ENCODE measurements around the gene PALS1. TPM values are rescaled to one million over a fixed set of nuclear protein-coding genes. Genes with fewer than 3 reads are reported as not detected.
A peak's percentile ranks its signal among the peaks of the same experiment; 100 is the strongest.

PALS1 gene
- total RNA-seq, 1 donor from 2014 or later = 30.1 TPM

GRCh38 chr14:67240168-67240932 lies 885 bp upstream of the PALS1 start:
- Mint-ChIP-seq H3K36me3 (ENCODE audit: insufficient read depth) (no peaks in the 10 kb centered on the region), H3K4me3 (ENCODE audit: low read depth) (peak overlapping the region; percentile 89), H3K9me3 (ENCODE audit: low read depth) (no peaks in the 10 kb centered on the region), H3K27me3 (peaks cover 13% of the 10 kb centered on the region), H3K27ac (peak overlapping the region; percentile 99), H3K4me1 (ENCODE audit: low read depth) (peaks cover 19% of the 10 kb centered on the region)
- TF ChIP-seq CTCF (IDR thresholded peaks at IDR 0.05; ENCODE audit: unreplicated experiment) = no peak
- no peak for DNase-seq (ENCODE audit: low spot score, unreplicated experiment)

GRCh38 chr14:67240978-67241410 lies 241 bp upstream of the PALS1 start:
- no peaks in the 10 kb centered on the region for H3K36me3 Mint-ChIP-seq (ENCODE audit: insufficient read depth)
- DNase-seq (ENCODE audit: low spot score, unreplicated experiment) = peak; percentile 94
- peak overlapping the region; percentile 99 for H3K27ac Mint-ChIP-seq
- peak overlapping the region; percentile 89 for H3K4me3 Mint-ChIP-seq (ENCODE audit: low read depth)
- H3K9me3 Mint-ChIP-seq (ENCODE audit: low read depth) = no peaks in the 10 kb centered on the region
- H3K27me3 Mint-ChIP-seq = peaks cover 13% of the 10 kb centered on the region
- no peak for TF ChIP-seq CTCF (IDR thresholded peaks at IDR 0.05; ENCODE audit: unreplicated experiment)
- peaks cover 19% of the 10 kb centered on the region for H3K4me1 Mint-ChIP-seq (ENCODE audit: low read depth)

GRCh38 chr14:67242168-67242420 lies 859 bp downstream of the PALS1 start:
- Mint-ChIP-seq H3K36me3 (ENCODE audit: insufficient read depth) (no peaks in the 10 kb centered on the region), H3K27ac (peak overlapping the region; percentile 97), H3K4me1 (ENCODE audit: low read depth) (peaks cover 19% of the 10 kb centered on the region), H3K4me3 (ENCODE audit: low read depth) (peak overlapping the region; percentile 89), H3K27me3 (peaks cover 13% of the 10 kb centered on the region), H3K9me3 (ENCODE audit: low read depth) (no peaks in the 10 kb centered on the region)
- no peak for DNase-seq (ENCODE audit: low spot score, unreplicated experiment)
- no peak for TF ChIP-seq CTCF (IDR thresholded peaks at IDR 0.05; ENCODE audit: unreplicated experiment)

- no peak for DNase-seq (ENCODE audit: low spot score, unreplicated experiment)
- Mint-ChIP-seq H3K27me3 (peaks cover 2% of the 10 kb centered on the region), H3K4me3 (ENCODE audit: low read depth) (no peak overlapping the region), H3K9me3 (ENCODE audit: low read depth) (no peaks in the 10 kb centered on the region), H3K27ac (no peak overlapping the region), H3K36me3 (ENCODE audit: insufficient read depth) (no peaks in the 10 kb centered on the region), H3K4me1 (ENCODE audit: low read depth) (peaks cover 17% of the 10 kb centered on the region)
- no peak for TF ChIP-seq CTCF (IDR thresholded peaks at IDR 0.05; ENCODE audit: unreplicated experiment)
Measured at GRCh38 chr14:67245104-67245503, 3.9 kb downstream of the PALS1 start.

- TF ChIP-seq CTCF (IDR thresholded peaks at IDR 0.05; ENCODE audit: unreplicated experiment) = no peak
- Mint-ChIP-seq H3K36me3 (ENCODE audit: insufficient read depth) (peaks cover 1% of the 10 kb centered on the region), H3K27me3 (no peaks in the 10 kb centered on the region), H3K9me3 (ENCODE audit: low read depth) (no peaks in the 10 kb centered on the region), H3K4me3 (ENCODE audit: low read depth) (no peak overlapping the region), H3K4me1 (ENCODE audit: low read depth) (peaks cover 8% of the 10 kb centered on the region), H3K27ac (peak overlapping the region; percentile 45)
- no peak for DNase-seq (ENCODE audit: low spot score, unreplicated experiment)
Measured at GRCh38 chr14:67251573-67252226, 10.5 kb downstream of the PALS1 start.

Data from progenitor cell of endocrine pancreas (in vitro differentiated cells).